NCI-H2081 treated with DMSO at 0.1 percent for 48 hours (cell line): ENCODE data around the gene GABRG3.
"Not testable (repeated sequence)": the region's sequence is repeated elsewhere in the genome, so short reads cannot be mapped to it uniquely, and the experiment has no call there.

Source experiments
- DNase-seq: peaks from one replicate; lab custom pipeline; 2025; lab: John Stamatoyannopoulos, UW

Gene GABRG3

GRCh38 chr15:26996250-26996649 is 25.3 kb downstream of the GABRG3 start:
- no peak for DNase-seq

- DNase-seq = not testable (repeated sequence)
Measured at GRCh38 chr15:27003003-27003402, 32.0 kb downstream of the GABRG3 start.

GRCh38 chr15:27004226-27004625 is 33.2 kb downstream of the GABRG3 start:
- not testable (repeated sequence) for DNase-seq

GRCh38 chr15:27017168-27017809 is 46.3 kb downstream of the GABRG3 start:
- peak; percentile 41 for DNase-seq

- no peak for DNase-seq
Measured at GRCh38 chr15:27019687-27020086, 48.7 kb downstream of the GABRG3 start.

GRCh38 chr15:27025481-27025966 is 54.5 kb downstream of the GABRG3 start:
- no peak for DNase-seq

GRCh38 chr15:27027229-27027628 is 56.2 kb downstream of the GABRG3 start:
- no peak for DNase-seq

- DNase-seq = no peak
Measured at GRCh38 chr15:27028858-27029477, 58.0 kb downstream of the GABRG3 start.

GRCh38 chr15:27036210-27036609 is 65.2 kb downstream of the GABRG3 start:
- no peak for DNase-seq

GRCh38 chr15:27037501-27037900 is 66.5 kb downstream of the GABRG3 start:
- DNase-seq = no peak

GRCh38 chr15:27039152-27039551 is 68.2 kb downstream of the GABRG3 start:
- DNase-seq = no peak

GRCh38 chr15:27042230-27042629 is 71.2 kb downstream of the GABRG3 start:
- no peak for DNase-seq

GRCh38 chr15:27042646-27043045 is 71.7 kb downstream of the GABRG3 start:
- DNase-seq = no peak

GRCh38 chr15:27043770-27044169 is 72.8 kb downstream of the GABRG3 start:
- DNase-seq = no peak

- no peak for DNase-seq
Measured at GRCh38 chr15:27045796-27046195, 74.8 kb downstream of the GABRG3 start.

GRCh38 chr15:27046880-27047279 is 75.9 kb downstream of the GABRG3 start:
- DNase-seq = no peak

GRCh38 chr15:27050163-27050562 is 79.2 kb downstream of the GABRG3 start:
- no peak for DNase-seq

GRCh38 chr15:27054426-27054825 is 83.4 kb downstream of the GABRG3 start:
- DNase-seq = no peak

GRCh38 chr15:27057904-27058645 is 87.1 kb downstream of the GABRG3 start:
- DNase-seq = no peak

- no peak for DNase-seq
Measured at GRCh38 chr15:27058939-27059338, 88.0 kb downstream of the GABRG3 start.

- peak; percentile 38 for DNase-seq
Measured at GRCh38 chr15:27059610-27060202, 88.7 kb downstream of the GABRG3 start.

- DNase-seq = no peak
Measured at GRCh38 chr15:27061739-27062138, 90.8 kb downstream of the GABRG3 start.

- DNase-seq = no peak
Measured at GRCh38 chr15:27062951-27063350, 92.0 kb downstream of the GABRG3 start.
